ENCODE measurements around the gene DUSP1.

DNA sequence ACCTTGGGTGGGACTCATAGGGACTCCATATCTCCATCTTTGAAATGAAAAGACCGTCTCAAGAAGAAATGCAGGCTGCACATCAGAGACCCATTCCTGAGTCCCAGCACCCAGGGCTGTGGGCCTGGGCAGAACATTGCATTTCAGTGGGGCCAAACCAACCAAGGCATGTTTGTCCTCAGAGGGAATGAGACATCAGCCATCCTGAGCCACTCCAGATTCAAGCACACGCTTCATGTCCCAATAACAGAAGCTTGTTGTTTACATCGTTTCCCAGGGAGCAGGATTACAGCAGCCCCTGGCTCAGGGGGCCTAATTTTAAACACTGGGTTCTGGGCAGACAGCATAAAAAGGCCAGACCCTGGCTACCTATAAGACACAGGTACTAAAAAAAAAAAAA lies 24.3 kb downstream of the DUSP1 start:
- no peak for TF ChIP-seq POLR2AphosphoS5 (IDR thresholded peaks at IDR 0.05)
- TF ChIP-seq, protein P1, sequence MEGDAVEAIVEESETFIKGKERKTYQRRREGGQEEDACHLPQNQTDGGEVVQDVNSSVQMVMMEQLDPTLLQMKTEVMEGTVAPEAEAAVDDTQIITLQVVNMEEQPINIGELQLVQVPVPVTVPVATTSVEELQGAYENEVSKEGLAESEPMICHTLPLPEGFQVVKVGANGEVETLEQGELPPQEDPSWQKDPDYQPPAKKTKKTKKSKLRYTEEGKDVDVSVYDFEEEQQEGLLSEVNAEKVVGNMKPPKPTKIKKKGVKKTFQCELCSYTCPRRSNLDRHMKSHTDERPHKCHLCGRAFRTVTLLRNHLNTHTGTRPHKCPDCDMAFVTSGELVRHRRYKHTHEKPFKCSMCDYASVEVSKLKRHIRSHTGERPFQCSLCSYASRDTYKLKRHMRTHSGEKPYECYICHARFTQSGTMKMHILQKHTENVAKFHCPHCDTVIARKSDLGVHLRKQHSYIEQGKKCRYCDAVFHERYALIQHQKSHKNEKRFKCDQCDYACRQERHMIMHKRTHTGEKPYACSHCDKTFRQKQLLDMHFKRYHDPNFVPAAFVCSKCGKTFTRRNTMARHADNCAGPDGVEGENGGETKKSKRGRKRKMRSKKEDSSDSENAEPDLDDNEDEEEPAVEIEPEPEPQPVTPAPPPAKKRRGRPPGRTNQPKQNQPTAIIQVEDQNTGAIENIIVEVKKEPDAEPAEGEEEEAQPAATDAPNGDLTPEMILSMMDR (IDR thresholded peaks at IDR 0.05): no peak
